SK-N-SH (cell line): ENCODE results near the gene CDKAL1.

Experiments used
- MXI1 ChIP-seq: IDR thresholded peaks from 2 replicates; pipeline ENCODE4 v1.6.1; 2012; ENCODE audit warnings: mild to moderate bottlenecking, low read depth, low read length, improper control_type of control experiment
- POLR2AphosphoS5 ChIP-seq: IDR thresholded peaks from 2 replicates; pipeline ENCODE4 v1.6.1; 2012; ENCODE audit warnings: low read depth, low read length
- SMC3 ChIP-seq: IDR thresholded peaks from 2 replicates; pipeline ENCODE4 v1.6.1; 2012; ENCODE audit warnings: low read depth, low read length, improper control_type of control experiment
- TAF1 ChIP-seq: IDR thresholded peaks from 2 replicates; pipeline ENCODE4 v1.6.1; 2012; ENCODE audit warnings: low read depth, mild to moderate bottlenecking, low read length, moderate library complexity, borderline replicate concordance
- TF ChIP-seq, protein P1 (sequence below): fragments of 200-600 bp; sonication (generic); IDR thresholded peaks from 2 replicates; pipeline ENCODE4 v1.6.1; 2017; ENCODE audit warnings: antibody characterized with exemption, mild to moderate bottlenecking, moderate library complexity

- TF ChIP-seq POLR2AphosphoS5 (no peak), SMC3 (no peak), TAF1 (no peak), MXI1 (no peak)
- TF ChIP-seq, protein P1, sequence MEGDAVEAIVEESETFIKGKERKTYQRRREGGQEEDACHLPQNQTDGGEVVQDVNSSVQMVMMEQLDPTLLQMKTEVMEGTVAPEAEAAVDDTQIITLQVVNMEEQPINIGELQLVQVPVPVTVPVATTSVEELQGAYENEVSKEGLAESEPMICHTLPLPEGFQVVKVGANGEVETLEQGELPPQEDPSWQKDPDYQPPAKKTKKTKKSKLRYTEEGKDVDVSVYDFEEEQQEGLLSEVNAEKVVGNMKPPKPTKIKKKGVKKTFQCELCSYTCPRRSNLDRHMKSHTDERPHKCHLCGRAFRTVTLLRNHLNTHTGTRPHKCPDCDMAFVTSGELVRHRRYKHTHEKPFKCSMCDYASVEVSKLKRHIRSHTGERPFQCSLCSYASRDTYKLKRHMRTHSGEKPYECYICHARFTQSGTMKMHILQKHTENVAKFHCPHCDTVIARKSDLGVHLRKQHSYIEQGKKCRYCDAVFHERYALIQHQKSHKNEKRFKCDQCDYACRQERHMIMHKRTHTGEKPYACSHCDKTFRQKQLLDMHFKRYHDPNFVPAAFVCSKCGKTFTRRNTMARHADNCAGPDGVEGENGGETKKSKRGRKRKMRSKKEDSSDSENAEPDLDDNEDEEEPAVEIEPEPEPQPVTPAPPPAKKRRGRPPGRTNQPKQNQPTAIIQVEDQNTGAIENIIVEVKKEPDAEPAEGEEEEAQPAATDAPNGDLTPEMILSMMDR: no peak
These were observed 280.2 kb downstream of the CDKAL1 start for GRCh38 chr6:20814494-20814893.
